SK-N-SH (cell line): ENCODE measurements around the gene RAPH1. TPM values are rescaled to one million over a fixed set of nuclear protein-coding genes. Genes with fewer than 3 reads are reported as not detected.

Experiments
- CTCF ChIA-PET: fragments of 300-600, 350-600 bp; formaldehyde crosslinking; extraction: SDS; loops from one replicate; lab custom pipeline; 2021; lab: Yijun Ruan, JAX
- POLR2A ChIA-PET: fragments of 350-600 bp; sonication (Branson Sonifier 250); formaldehyde crosslinking; extraction: SDS; loops from one replicate; lab custom pipeline; 2020; ENCODE audit warnings: antibody characterized with exemption, inconsistent platforms; lab: Yijun Ruan, JAX
- DNase-seq: peaks from one replicate; pipeline ENCODE4 v3.0.0; 2012
- H2AFZ ChIP-seq: fragments of 200-600 bp; sonication (generic); 2 replicates; pipeline ENCODE4 v1.8.1; 2016; ENCODE audit warnings: antibody characterized with exemption, mild to moderate bottlenecking, low read depth
- H3F3A ChIP-seq: fragments of 200-600 bp; sonication (generic); replicated peaks from 2 replicates; pipeline ENCODE3; 2016; ENCODE audit warnings: antibody characterized with exemption, mild to moderate bottlenecking; ENCODE audit not compliant: insufficient read depth
- H3K27ac ChIP-seq, 2 experiments: fragments of 200-500 bp in 1 of 2; fragments of 200-600 bp in 1 of 2; sonication (Bioruptor generic) in 1 of 2; sonication (generic), shearing (Covaris generic) in 1 of 2; 2 replicates each; pipeline versions ENCODE4 v1.5.1 to v1.6.1; 2014 to 2016; ENCODE audit warnings: low read depth in 2 of 2, inconsistent platforms in 1 of 2, low read length in 1 of 2, mild to moderate bottlenecking in 1 of 2, mixed read lengths in 1 of 2
- H3K27me3 ChIP-seq: fragments of 200-600 bp; sonication (generic), shearing (Covaris generic); 2 replicates; pipeline ENCODE4 v1.6.1; 2016; ENCODE audit warnings: mixed run types; ENCODE audit not compliant: insufficient read depth
- H3K36me3 ChIP-seq, 2 experiments: fragments of 200-500 bp in 1 of 2; fragments of 200-600 bp in 1 of 2; sonication (Bioruptor generic) in 1 of 2; sonication (generic) in 1 of 2; replicated peaks in 1 of 2; 2 replicates each; pipeline versions ENCODE3 to v1.5.1; 2014 to 2016; ENCODE audit warnings: low read length in 1 of 2, mild to moderate bottlenecking in 1 of 2; ENCODE audit not compliant: insufficient read depth in 2 of 2, control insufficient read depth in 1 of 2
- H3K4me1 ChIP-seq, 2 experiments: fragments of 200-500 bp in 1 of 2; fragments of 200-600 bp in 1 of 2; sonication (Bioruptor generic) in 1 of 2; sonication (generic), shearing (Covaris generic) in 1 of 2; 2 replicates each; pipeline versions ENCODE4 v1.5.1 to v1.6.1; 2014 to 2016; ENCODE audit warnings: low read depth in 1 of 2, low read length in 1 of 2, mixed run types in 1 of 2; ENCODE audit not compliant: insufficient read depth in 2 of 2, control insufficient read depth in 1 of 2
- H3K4me2 ChIP-seq: fragments of 200-600 bp; sonication (generic), shearing (Covaris generic); 2 replicates; pipeline ENCODE4 v1.6.1; 2017; ENCODE audit warnings: mixed run types
- H3K4me3 ChIP-seq, 2 experiments: fragments of 200-500 bp in 1 of 2; fragments of 200-600 bp in 1 of 2; sonication (Bioruptor generic) in 1 of 2; sonication (generic), shearing (Covaris generic) in 1 of 2; 2 replicates each; pipeline versions ENCODE4 v1.5.1 to v1.8.1; 2014 to 2016; ENCODE audit warnings: low read depth in 2 of 2, inconsistent platforms in 1 of 2, low read length in 1 of 2, mild to moderate bottlenecking in 1 of 2, mixed read lengths in 1 of 2, moderate library complexity in 1 of 2
- H3K79me2 ChIP-seq: fragments of 200-600 bp; sonication (generic); 2 replicates; pipeline ENCODE4 v1.8.1; 2017; ENCODE audit warnings: mild to moderate bottlenecking; ENCODE audit not compliant: insufficient read depth
- H3K9ac ChIP-seq: fragments of 200-600 bp; sonication (generic); 2 replicates; pipeline ENCODE4 v1.6.1; 2017; ENCODE audit warnings: mixed run types
- H3K9me2 ChIP-seq: fragments of 200-600 bp; sonication (generic); 2 replicates; pipeline ENCODE4 v1.6.1; 2017; ENCODE audit warnings: mixed run types
- H3K9me3 ChIP-seq: fragments of 200-600 bp; sonication (generic); 2 replicates; pipeline ENCODE4 v1.6.1; 2017; ENCODE audit warnings: mixed run types, mild to moderate bottlenecking, moderate library complexity
- H4K20me1 ChIP-seq: fragments of 200-600 bp; sonication (generic); 2 replicates; pipeline ENCODE4 v1.6.1; 2017; ENCODE audit warnings: mild to moderate bottlenecking, mixed run types; ENCODE audit not compliant: insufficient read depth
- ELF1 ChIP-seq: IDR thresholded peaks from 2 replicates; pipeline ENCODE4 v1.4.0; 2012
- EP300 ChIP-seq, 2 experiments: IDR thresholded peaks; 2 replicates each; pipeline versions ENCODE4 v1.4.0 to v1.6.1; 2012; ENCODE audit warnings: borderline replicate concordance in 1 of 2, low read depth in 1 of 2, low read length in 1 of 2
- EZH2phosphoT487 ChIP-seq: fragments of 200-600 bp; sonication (generic); IDR thresholded peaks from 2 replicates; pipeline ENCODE4 v1.6.1; 2017; ENCODE audit warnings: low read depth, mixed run types, mild to moderate bottlenecking, antibody characterized with exemption, moderate library complexity, borderline replicate concordance
- FOSL2 ChIP-seq: IDR thresholded peaks from 2 replicates; pipeline ENCODE4 v1.4.0; 2012; ENCODE audit warnings: low read depth, mild to moderate bottlenecking, moderate library complexity, borderline replicate concordance
- FOXM1 ChIP-seq: IDR thresholded peaks from 2 replicates; pipeline ENCODE4 v1.4.0; 2012; ENCODE audit warnings: low read depth, mild to moderate bottlenecking
- GABPA ChIP-seq: IDR thresholded peaks from 2 replicates; pipeline ENCODE4 v1.4.0; 2012; ENCODE audit warnings: low read depth, mild to moderate bottlenecking
- GATA2 ChIP-seq: sonication (generic); formaldehyde crosslinking; IDR thresholded peaks from 2 replicates; pipeline ENCODE4 v1.5.0; 2020; ENCODE audit warnings: mild to moderate bottlenecking, missing genetic modification reagents
- JUND ChIP-seq: IDR thresholded peaks from 2 replicates; pipeline ENCODE4 v1.4.0; 2012
- MEF2A ChIP-seq: IDR thresholded peaks from 2 replicates; pipeline ENCODE4 v1.4.0; 2012; ENCODE audit warnings: low read depth, borderline replicate concordance
- MXI1 ChIP-seq: IDR thresholded peaks from 2 replicates; pipeline ENCODE4 v1.6.1; 2012; ENCODE audit warnings: mild to moderate bottlenecking, low read depth, low read length, improper control_type of control experiment
- NFIC ChIP-seq: IDR thresholded peaks from 2 replicates; pipeline ENCODE4 v1.4.0; 2012; ENCODE audit warnings: borderline replicate concordance
- NRF1 ChIP-seq: IDR thresholded peaks from 2 replicates; pipeline ENCODE4 v1.6.1; 2012; ENCODE audit warnings: low read depth, mild to moderate bottlenecking, low read length
- POLR2AphosphoS5 ChIP-seq: IDR thresholded peaks from 2 replicates; pipeline ENCODE4 v1.6.1; 2012; ENCODE audit warnings: low read depth, low read length
- RAD21 ChIP-seq: IDR thresholded peaks from 2 replicates; pipeline ENCODE4 v1.6.1; 2012; ENCODE audit warnings: mild to moderate bottlenecking, low read length
- RCOR1 ChIP-seq: fragments of 150-350 bp; IDR thresholded peaks from 2 replicates; pipeline ENCODE4 v1.6.1; 2017; ENCODE audit warnings: antibody characterized with exemption, low read length
- REST ChIP-seq: IDR thresholded peaks from 2 replicates; pipeline ENCODE4 v1.6.1; 2012; ENCODE audit warnings: mild to moderate bottlenecking, low read depth, low read length, moderate library complexity
- SMC3 ChIP-seq: IDR thresholded peaks from 2 replicates; pipeline ENCODE4 v1.6.1; 2012; ENCODE audit warnings: low read depth, low read length, improper control_type of control experiment
- TCF12 ChIP-seq: IDR thresholded peaks from 2 replicates; pipeline ENCODE4 v1.4.0; 2012
- TEAD4 ChIP-seq: IDR thresholded peaks from 2 replicates; pipeline ENCODE4 v1.4.0; 2012; ENCODE audit warnings: mild to moderate bottlenecking, borderline replicate concordance; ENCODE audit not compliant: insufficient read depth
- YY1 ChIP-seq: IDR thresholded peaks from 2 replicates; pipeline ENCODE4 v1.4.0; 2012; ENCODE audit warnings: low read depth, mild to moderate bottlenecking
- ZBTB33 ChIP-seq: IDR thresholded peaks from 2 replicates; pipeline ENCODE4 v1.4.0; 2012; ENCODE audit warnings: low read depth, borderline replicate concordance
- WGBS: methylation state at CpG from one replicate; pipeline ENCODE4 v1.1.6; 2017; ENCODE audit warnings: low lambda C conversion rate; 5-methylcytosine and 5-hydroxymethylcytosine counted together
- polyA plus RNA-seq, 3 experiments: library from polyadenylated mRNA; depleted of rRNA; stranded (reverse); fragments of >200 nt; gene quantifications; 2 replicates each; pipeline ENCODE4 v1.2.3, GENCODE V29; 2012
- TF ChIP-seq, protein P1 (sequence below): IDR thresholded peaks from 2 replicates; pipeline ENCODE4 v1.4.0; 2012; ENCODE audit warnings: low read depth
- TF ChIP-seq, protein P2 (sequence below): fragments of 150-350 bp; IDR thresholded peaks from 2 replicates; pipeline ENCODE4 v1.6.1; 2016; ENCODE audit warnings: mild to moderate bottlenecking, low read depth, low read length
- TF ChIP-seq, protein P3 (sequence below): IDR thresholded peaks from 2 replicates; pipeline ENCODE4; 2012

The RAPH1 gene
- polyA plus RNA-seq, 1 of the 3 experiments (the other 2 are of a cell fraction) = 6.7 TPM

DNA sequence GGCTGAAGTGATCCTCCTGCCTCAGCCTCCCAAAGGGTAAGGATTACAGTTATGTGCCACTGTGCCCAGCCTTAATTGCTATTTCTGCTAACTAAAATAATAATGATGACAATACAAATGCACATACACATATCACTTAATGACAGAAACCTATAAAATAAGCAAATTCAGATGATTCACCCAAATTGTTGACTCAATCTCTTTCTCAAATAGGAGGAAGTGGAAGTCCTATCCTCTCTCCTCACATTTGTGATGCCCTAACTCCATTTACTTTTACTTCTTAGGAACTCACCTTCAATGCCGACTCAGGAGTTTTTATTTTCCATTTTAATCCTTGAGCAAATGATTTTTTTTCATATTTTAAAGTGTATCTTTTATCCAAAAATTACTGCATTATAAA, 24.5 kb upstream of the RAPH1 start:
- Histone ChIP-seq H3K27ac (no peak overlapping the region), H3K4me1 (no peaks in the 10 kb centered on the region; a peak in 1 of 4 replicates), H4K20me1 (no peaks in the 10 kb centered on the region), H2AFZ (no peak overlapping the region), H3K9me3 (no peaks in the 10 kb centered on the region), H3K36me3 (no peaks in the 10 kb centered on the region), H3K4me2 (no peak overlapping the region), H3K9ac (no peak overlapping the region), H3K4me3 (no peak overlapping the region), H3K9me2 (no peaks in the 10 kb centered on the region), H3K79me2 (no peaks in the 10 kb centered on the region), H3F3A (no peaks in the 10 kb centered on the region), H3K27me3 (no peaks in the 10 kb centered on the region)
- no peak for TF ChIP-seq ELF1
- TF ChIP-seq FOSL2 = no peak
- TF ChIP-seq EP300 (IDR thresholded peaks at IDR 0.05; ENCODE audit: borderline replicate concordance in 1 of 2, low read depth in 1 of 2, low read length in 1 of 2) = no peak
- no peak for TF ChIP-seq JUND
- TF ChIP-seq TCF12 = no peak
- TF ChIP-seq GATA2 (CRISPR knock-in tag) = no peak
- no peak for TF ChIP-seq SMC3
- CTCF ChIA-PET = no interaction called here
- POLR2A ChIA-PET = no interaction called here
- 59% methylated on average over 1 of the region's 1 CpG for WGBS
- no peak for DNase-seq

GRCh38 chr2:203553784-203554183, 18.7 kb upstream of the RAPH1 start:
- Histone ChIP-seq H3K9me2 (no peaks in the 10 kb centered on the region), H3K4me2 (no peak overlapping the region), H2AFZ (no peak overlapping the region), H3K79me2 (no peaks in the 10 kb centered on the region), H3K27ac (no peak overlapping the region), H3K9ac (no peak overlapping the region), H3K36me3 (no peaks in the 10 kb centered on the region), H3K27me3 (no peaks in the 10 kb centered on the region), H4K20me1 (no peaks in the 10 kb centered on the region), H3K4me1 (no peaks in the 10 kb centered on the region), H3K4me3 (no peak overlapping the region), H3K9me3 (no peaks in the 10 kb centered on the region), H3F3A (no peaks in the 10 kb centered on the region)
- ChIA-PET POLR2A (no interaction called here), CTCF (interaction anchor here (0.6 to 1.4 kb wide), 2 partner anchors 262 to 916 kb away, joined by 3 to 4 read pairs; no protein-coding TSS in a partner anchor)
- WGBS = 100% methylated on average over 1 of the region's 1 CpG
- no peak for DNase-seq
- TF ChIP-seq, protein P1, sequence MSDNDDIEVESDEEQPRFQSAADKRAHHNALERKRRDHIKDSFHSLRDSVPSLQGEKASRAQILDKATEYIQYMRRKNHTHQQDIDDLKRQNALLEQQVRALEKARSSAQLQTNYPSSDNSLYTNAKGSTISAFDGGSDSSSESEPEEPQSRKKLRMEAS = no peak
- no peak for TF ChIP-seq GABPA
- no peak for TF ChIP-seq NRF1
- TF ChIP-seq, protein P2, sequence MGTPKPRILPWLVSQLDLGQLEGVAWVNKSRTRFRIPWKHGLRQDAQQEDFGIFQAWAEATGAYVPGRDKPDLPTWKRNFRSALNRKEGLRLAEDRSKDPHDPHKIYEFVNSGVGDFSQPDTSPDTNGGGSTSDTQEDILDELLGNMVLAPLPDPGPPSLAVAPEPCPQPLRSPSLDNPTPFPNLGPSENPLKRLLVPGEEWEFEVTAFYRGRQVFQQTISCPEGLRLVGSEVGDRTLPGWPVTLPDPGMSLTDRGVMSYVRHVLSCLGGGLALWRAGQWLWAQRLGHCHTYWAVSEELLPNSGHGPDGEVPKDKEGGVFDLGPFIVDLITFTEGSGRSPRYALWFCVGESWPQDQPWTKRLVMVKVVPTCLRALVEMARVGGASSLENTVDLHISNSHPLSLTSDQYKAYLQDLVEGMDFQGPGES = no peak
- TF ChIP-seq NFIC = no peak
- TF ChIP-seq RCOR1 = no peak
- TF ChIP-seq YY1 = no peak
- no peak for TF ChIP-seq TCF12
- no peak for TF ChIP-seq POLR2AphosphoS5
- TF ChIP-seq MEF2A = no peak
- TF ChIP-seq ZBTB33 = no peak
- no peak for TF ChIP-seq REST
- TF ChIP-seq TEAD4 = no peak
- no peak for TF ChIP-seq MXI1
- no peak for TF ChIP-seq FOXM1
- no peak for TF ChIP-seq RAD21
- TF ChIP-seq, protein P3, sequence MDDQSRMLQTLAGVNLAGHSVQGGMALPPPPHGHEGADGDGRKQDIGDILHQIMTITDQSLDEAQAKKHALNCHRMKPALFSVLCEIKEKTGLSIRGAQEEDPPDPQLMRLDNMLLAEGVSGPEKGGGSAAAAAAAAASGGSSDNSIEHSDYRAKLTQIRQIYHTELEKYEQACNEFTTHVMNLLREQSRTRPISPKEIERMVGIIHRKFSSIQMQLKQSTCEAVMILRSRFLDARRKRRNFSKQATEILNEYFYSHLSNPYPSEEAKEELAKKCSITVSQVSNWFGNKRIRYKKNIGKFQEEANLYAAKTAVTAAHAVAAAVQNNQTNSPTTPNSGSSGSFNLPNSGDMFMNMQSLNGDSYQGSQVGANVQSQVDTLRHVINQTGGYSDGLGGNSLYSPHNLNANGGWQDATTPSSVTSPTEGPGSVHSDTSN = no peak
- TF ChIP-seq EZH2phosphoT487 = no peak
